Kidney glomerular epithelial cell (primary cell): Measurements from ENCODE around the gene PLLP.
"Not testable (repeated sequence)": the region's sequence is repeated elsewhere in the genome, so short reads cannot be mapped to it uniquely, and the experiment has no call there.

Experiments
- DNase-seq: peaks from one replicate; lab custom pipeline; 2025; lab: John Stamatoyannopoulos, UW

Gene PLLP

GRCh38 chr16:57273359-57273758 lies 11.1 kb downstream of the PLLP start:
- no peak for DNase-seq

- no peak for DNase-seq
Measured at GRCh38 chr16:57271867-57272495, 12.5 kb downstream of the PLLP start.

GRCh38 chr16:57271063-57271345 lies 13.5 kb downstream of the PLLP start:
- no peak for DNase-seq

GRCh38 chr16:57270221-57271062 lies 14.0 kb downstream of the PLLP start:
- DNase-seq = no peak

- DNase-seq = no peak
Measured at GRCh38 chr16:57268804-57269800, 15.4 kb downstream of the PLLP start.

- not testable (repeated sequence) for DNase-seq
Measured at GRCh38 chr16:57267343-57267742, 17.1 kb downstream of the PLLP start.

GRCh38 chr16:57266531-57267260 lies 17.8 kb downstream of the PLLP start:
- peak; percentile 55 for DNase-seq

GRCh38 chr16:57265850-57266530 lies 18.5 kb downstream of the PLLP start:
- DNase-seq = peak; percentile 71

GRCh38 chr16:57264950-57265371 lies 19.5 kb downstream of the PLLP start:
- no peak for DNase-seq

- no peak for DNase-seq
Measured at GRCh38 chr16:57264381-57264780, 20.1 kb downstream of the PLLP start.

- DNase-seq = no peak
Measured at GRCh38 chr16:57263541-57264351, 20.7 kb downstream of the PLLP start.

- DNase-seq = no peak
Measured at GRCh38 chr16:57262841-57263540, 21.5 kb downstream of the PLLP start.

GRCh38 chr16:57261806-57262205 lies 22.7 kb downstream of the PLLP start:
- DNase-seq = no peak

- DNase-seq = peak; percentile 39
Measured at GRCh38 chr16:57260294-57260929, 24.1 kb downstream of the PLLP start.

- no peak for DNase-seq
Measured at GRCh38 chr16:57258910-57259475, 25.5 kb downstream of the PLLP start.

GRCh38 chr16:57258226-57258909 lies 26.1 kb downstream of the PLLP start:
- DNase-seq = no peak

- no peak for DNase-seq
Measured at GRCh38 chr16:57257455-57258070, 26.9 kb downstream of the PLLP start.
